Measurements from ENCODE around the gene CCDC88B.

Gene CCDC88B

GRCh38 chr11:64298966-64299846 lies 40.8 kb upstream of the CCDC88B start:
- Histone ChIP-seq H4K91ac (ENCODE audit: low read depth, low read length, poor library complexity) (no peak overlapping the region), H2BK12ac (ENCODE audit: low read length) (peak overlapping the region; percentile 50), H3K9ac (ENCODE audit: low read depth, low read length, poor library complexity) (no peak overlapping the region), H3K9me3 (replicated peaks in 1 of 2; ENCODE audit: control insufficient read depth in 2 of 2, insufficient read depth in 1 of 2, low read depth in 1 of 2, low read length in 2 of 2) (no peaks in the 10 kb centered on the region), H3K27ac (replicated peaks; ENCODE audit: low read length) (no peak overlapping the region), H4K8ac (ENCODE audit: low read depth, low read length) (no peak overlapping the region), H3K4me3 (ENCODE audit: low read length in 2 of 2) (peak overlapping the region; percentile 25 to 54), H3K4me1 (ENCODE audit: control insufficient read depth in 2 of 2, insufficient read depth in 1 of 2, low read depth in 1 of 2, low read length in 2 of 2) (peaks cover 9 to 26% of the 10 kb centered on the region in 2 donors), H3K36me3 (replicated peaks in 1 of 2; ENCODE audit: control insufficient read depth in 2 of 2, insufficient read depth in 2 of 2, low read length in 2 of 2) (no peaks in the 10 kb centered on the region), H2BK5ac (ENCODE audit: low read length) (no peak overlapping the region), H2BK120ac (ENCODE audit: low read depth, low read length) (peak overlapping the region; percentile 56), H3K27me3 (ENCODE audit: control insufficient read depth in 3 of 3, insufficient read depth in 3 of 3, low read depth in 1 of 3, low read length in 3 of 3) (peaks cover 39 to 83% (median 71%) of the 10 kb centered on the region in 3 experiments), H3K14ac (ENCODE audit: low read length) (peak overlapping the region; percentile 31), H2BK15ac (ENCODE audit: low read length) (peak overlapping the region; percentile 93), H3K23ac (ENCODE audit: low read depth, low read length, poor library complexity) (no peak overlapping the region), H3K79me1 (ENCODE audit: low read depth, low read length) (no peaks in the 10 kb centered on the region), H3K18ac (ENCODE audit: low read length) (peak overlapping the region; percentile 83), H2AK5ac (ENCODE audit: low read depth, low read length) (peak overlapping the region; percentile 76), H3K4me2 (ENCODE audit: insufficient read depth, low read length, poor library complexity, severe bottlenecking) (peak overlapping the region; percentile 74), H2AFZ (ENCODE audit: low read length) (peak overlapping the region; percentile 91), H3K4ac (ENCODE audit: low read length) (no peak overlapping the region)
- DNase-seq (ENCODE audit: low spot score): no peak
- WGBS, 2 donors (ENCODE audit: extremely low coverage in 2 of 2, insufficient read length in 2 of 2, insufficient replicate concordance in 1 of 2): no CpG with 5 or more reads among the region's 60 CpGs

GRCh38 chr11:64299847-64300648 lies 40.0 kb upstream of the CCDC88B start, which contains the start of gene CATSPERZ:
Gene CATSPERZ, plus strand, starts transcription at chr11:64300358. Its CDS starts 53 bp downstream, at chr11:64300411.
- no peak for DNase-seq (ENCODE audit: low spot score)
- Histone ChIP-seq H3K27ac (replicated peaks; ENCODE audit: low read length) (no peak within 1 kb of the TSS), H3K9me3 (replicated peaks in 1 of 2; ENCODE audit: control insufficient read depth in 2 of 2, insufficient read depth in 1 of 2, low read depth in 1 of 2, low read length in 2 of 2) (no peaks in the 10 kb centered on the region), H4K8ac (ENCODE audit: low read depth, low read length) (no peak within 1 kb of the TSS), H3K4me1 (ENCODE audit: control insufficient read depth in 2 of 2, insufficient read depth in 1 of 2, low read depth in 1 of 2, low read length in 2 of 2) (peaks cover 7 to 21% of the 10 kb centered on the region in 2 donors), H3K4ac (ENCODE audit: low read length) (no peak within 1 kb of the TSS), H3K9ac (ENCODE audit: low read depth, low read length, poor library complexity) (peak within 1 kb of the TSS; percentile 37), H2BK5ac (ENCODE audit: low read length) (no peak within 1 kb of the TSS), H2BK120ac (ENCODE audit: low read depth, low read length) (peak within 1 kb of the TSS; percentile 56), H2AFZ (ENCODE audit: low read length) (peak within 1 kb of the TSS; percentile 91), H3K27me3 (ENCODE audit: control insufficient read depth in 3 of 3, insufficient read depth in 3 of 3, low read depth in 1 of 3, low read length in 3 of 3) (peaks cover 39 to 76% (median 64%) of the 10 kb centered on the region in 3 experiments), H3K79me1 (ENCODE audit: low read depth, low read length) (no peaks in the 10 kb centered on the region), H2BK12ac (ENCODE audit: low read length) (peak within 1 kb of the TSS; percentile 50), H3K23ac (ENCODE audit: low read depth, low read length, poor library complexity) (peak within 1 kb of the TSS; percentile 26), H2AK5ac (ENCODE audit: low read depth, low read length) (peak within 1 kb of the TSS; percentile 76), H3K36me3 (replicated peaks in 1 of 2; ENCODE audit: control insufficient read depth in 2 of 2, insufficient read depth in 2 of 2, low read length in 2 of 2) (no peaks in the 10 kb centered on the region), H4K91ac (ENCODE audit: low read depth, low read length, poor library complexity) (no peak within 1 kb of the TSS), H3K18ac (ENCODE audit: low read length) (peak within 1 kb of the TSS; percentile 83), H3K4me3 (ENCODE audit: low read length in 2 of 2) (peak within 1 kb of the TSS; percentile 29 to 69), H3K4me2 (ENCODE audit: insufficient read depth, low read length, poor library complexity, severe bottlenecking) (peak within 1 kb of the TSS; percentile 74), H2BK15ac (ENCODE audit: low read length) (peak within 1 kb of the TSS; percentile 93), H3K14ac (ENCODE audit: low read length) (peak within 1 kb of the TSS; percentile 31)
- WGBS, 2 donors (ENCODE audit: extremely low coverage in 2 of 2, insufficient read length in 2 of 2, insufficient replicate concordance in 1 of 2): no CpG with 5 or more reads among the region's 54 CpGs

DNA sequence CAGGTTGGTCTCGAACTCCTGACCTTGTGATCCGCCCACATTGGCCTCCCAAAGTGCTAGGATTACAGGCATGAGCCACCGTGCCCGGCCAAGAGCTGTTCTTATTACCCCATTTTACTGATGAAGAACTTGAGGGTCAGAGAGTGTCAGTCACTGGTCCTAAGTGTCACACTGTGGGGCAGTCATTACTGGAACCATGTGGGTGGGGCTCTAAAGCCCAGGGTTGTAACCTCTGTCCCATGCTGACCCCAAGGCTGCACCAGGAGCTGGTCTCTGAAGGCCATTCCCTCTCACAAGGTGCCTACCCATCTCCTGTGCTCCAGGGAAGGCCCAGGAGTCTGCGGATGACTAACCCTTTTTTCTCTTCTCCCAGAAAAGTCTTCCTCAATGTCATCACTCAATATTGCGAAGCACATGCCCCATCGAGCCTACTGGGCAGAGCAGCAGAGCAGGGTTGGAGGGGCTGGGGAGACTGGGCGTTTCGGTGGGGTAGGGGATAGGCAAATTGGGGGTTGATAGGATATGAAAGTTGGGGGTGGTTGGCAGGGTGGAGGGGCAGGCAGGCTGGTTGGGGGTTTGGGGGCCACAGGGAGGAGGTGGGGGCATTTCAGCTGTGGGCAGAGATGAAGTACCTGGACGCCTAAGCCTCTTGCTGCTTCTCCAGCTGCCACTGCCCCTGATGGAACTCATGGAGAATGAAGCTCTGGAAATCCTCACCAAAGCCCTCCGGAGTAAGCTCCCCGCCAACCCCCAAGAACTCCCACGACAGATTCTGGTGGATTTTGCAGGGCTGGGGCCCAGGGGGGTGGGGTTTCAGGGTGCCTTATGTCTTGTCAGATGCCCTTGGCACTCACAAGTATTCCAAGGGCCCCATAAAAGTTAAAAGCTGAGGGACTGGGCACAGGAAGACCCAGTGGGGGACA lies 36.6 kb upstream of the CCDC88B start:
- Histone ChIP-seq H3K9me3 (replicated peaks in 1 of 2; ENCODE audit: control insufficient read depth in 2 of 2, insufficient read depth in 1 of 2, low read depth in 1 of 2, low read length in 2 of 2) (no peaks in the 10 kb centered on the region), H3K27ac (replicated peaks; ENCODE audit: low read length) (no peak overlapping the region), H3K18ac (ENCODE audit: low read length) (peak overlapping the region; percentile 52), H3K14ac (ENCODE audit: low read length) (no peak overlapping the region), H2BK120ac (ENCODE audit: low read depth, low read length) (no peak overlapping the region), H4K91ac (ENCODE audit: low read depth, low read length, poor library complexity) (no peak overlapping the region), H3K4me2 (ENCODE audit: insufficient read depth, low read length, poor library complexity, severe bottlenecking) (no peak overlapping the region), H4K8ac (ENCODE audit: low read depth, low read length) (no peak overlapping the region), H3K9ac (ENCODE audit: low read depth, low read length, poor library complexity) (peak overlapping the region; percentile 63), H3K36me3 (replicated peaks in 1 of 2; ENCODE audit: control insufficient read depth in 2 of 2, insufficient read depth in 2 of 2, low read length in 2 of 2) (peaks cover 3 to 4% of the 10 kb centered on the region in 2 donors), H2BK5ac (ENCODE audit: low read length) (no peak overlapping the region), H2BK12ac (ENCODE audit: low read length) (no peak overlapping the region), H3K27me3 (ENCODE audit: control insufficient read depth in 3 of 3, insufficient read depth in 3 of 3, low read depth in 1 of 3, low read length in 3 of 3) (peaks cover 17 to 43% (median 30%) of the 10 kb centered on the region in 3 experiments), H3K4ac (ENCODE audit: low read length) (no peak overlapping the region), H3K79me1 (ENCODE audit: low read depth, low read length) (peaks cover 10% of the 10 kb centered on the region), H3K4me3 (ENCODE audit: low read length in 2 of 2) (no peak overlapping the region), H3K4me1 (ENCODE audit: control insufficient read depth in 2 of 2, insufficient read depth in 1 of 2, low read depth in 1 of 2, low read length in 2 of 2) (peaks cover 12 to 25% of the 10 kb centered on the region in 2 donors), H2AFZ (ENCODE audit: low read length) (no peak overlapping the region), H3K23ac (ENCODE audit: low read depth, low read length, poor library complexity) (no peak overlapping the region), H2AK5ac (ENCODE audit: low read depth, low read length) (peak overlapping the region; percentile 82), H2BK15ac (ENCODE audit: low read length) (peak overlapping the region; percentile 7)
- no peak for DNase-seq (ENCODE audit: low spot score)
- no CpG with 5 or more reads among the region's 13 CpGs for WGBS, 2 donors (ENCODE audit: extremely low coverage in 2 of 2, insufficient read length in 2 of 2, insufficient replicate concordance in 1 of 2)

All from neuronal stem cell (in vitro differentiated cells).